ENCODE results near the gene RAB3B. TPM values are rescaled to one million over a fixed set of nuclear protein-coding genes. Genes with fewer than 3 reads are reported as not detected.
A peak's percentile ranks its signal among the peaks of the same experiment; 100 is the strongest.
"Not testable (repeated sequence)": the region's sequence is repeated elsewhere in the genome, so short reads cannot be mapped to it uniquely, and the experiment has no call there.

RAB3B gene
- total RNA-seq, 2 donors from 2014 or later, result 0.04 TPM; not detected in 1

- no peaks in the 10 kb centered on the region for H3K27me3 ChIP-seq
Measured at GRCh38 chr1:51899022-51899421, 91.5 kb downstream of the RAB3B start.

GRCh38 chr1:51898090-51898734 is 92.3 kb downstream of the RAB3B start:
- H3K4me3 ChIP-seq, result no peak overlapping the region
- H3K27ac ChIP-seq, result no peak overlapping the region
- H3K27me3 ChIP-seq, result no peaks in the 10 kb centered on the region
- no peaks in the 10 kb centered on the region for H3K4me1 ChIP-seq
- H3K9me3 ChIP-seq, result no peaks in the 10 kb centered on the region
- no peak for TF ChIP-seq CTCF (IDR thresholded peaks at IDR 0.05)
- H3K36me3 ChIP-seq, result no peaks in the 10 kb centered on the region
- no peak for DNase-seq (ENCODE audit: low spot score)

More at GRCh38 chr1:51899022-51899421, 91.5 kb downstream of the RAB3B start:
- no peak overlapping the region for H3K27ac ChIP-seq
- DNase-seq (ENCODE audit: low spot score), result no peak
- no peaks in the 10 kb centered on the region for H3K36me3 ChIP-seq
- no peaks in the 10 kb centered on the region for H3K4me1 ChIP-seq
- no peaks in the 10 kb centered on the region for H3K9me3 ChIP-seq
- no peak for TF ChIP-seq CTCF (IDR thresholded peaks at IDR 0.05)
- no peak overlapping the region for H3K4me3 ChIP-seq

GRCh38 chr1:51897699-51898031 is 92.8 kb downstream of the RAB3B start:
- Histone ChIP-seq H3K9me3 (no peaks in the 10 kb centered on the region), H3K36me3 (no peaks in the 10 kb centered on the region), H3K4me3 (no peak overlapping the region), H3K4me1 (no peaks in the 10 kb centered on the region), H3K27ac (no peak overlapping the region), H3K27me3 (no peaks in the 10 kb centered on the region)
- no peak for DNase-seq (ENCODE audit: low spot score)
- TF ChIP-seq CTCF (IDR thresholded peaks at IDR 0.05), result no peak

GRCh38 chr1:51894748-51895147 is 95.8 kb downstream of the RAB3B start:
- not testable (repeated sequence) for H3K27me3 ChIP-seq; H3K36me3 ChIP-seq; H3K27ac ChIP-seq; DNase-seq (ENCODE audit: low spot score); H3K9me3 ChIP-seq; H3K4me3 ChIP-seq; H3K4me1 ChIP-seq

GRCh38 chr1:51878616-51879336 is 111.7 kb downstream of the RAB3B start, which contains the start of gene NRDC:
TSS of gene NRDC (minus strand) at chr1:51878727. CDS start at chr1:51878615, 112 bp downstream.
- Histone ChIP-seq H3K4me1 (peaks cover 0 to 40% of the 10 kb centered on the region in 2 donors), H3K9me3 (no peaks in the 10 kb centered on the region), H3K27ac (peak within 1 kb of the TSS; percentile 95 to 97), H3K27me3 (no peaks in the 10 kb centered on the region), H3K4me3 (peak within 1 kb of the TSS; percentile 88 to 92), H3K36me3 (no peaks in the 10 kb centered on the region)
- no peak for TF ChIP-seq CTCF (IDR thresholded peaks at IDR 0.05)
- DNase-seq (ENCODE audit: low spot score), result peak; percentile 100

- Histone ChIP-seq H3K27me3 (no peaks in the 10 kb centered on the region), H3K27ac (peak overlapping the region; percentile 95 to 97), H3K36me3 (no peaks in the 10 kb centered on the region), H3K9me3 (no peaks in the 10 kb centered on the region), H3K4me3 (peak overlapping the region; percentile 88 to 92), H3K4me1 (peaks cover 0 to 40% of the 10 kb centered on the region in 2 donors)
- DNase-seq (ENCODE audit: low spot score), result no peak
- TF ChIP-seq CTCF (IDR thresholded peaks at IDR 0.05), result no peak
Measured at GRCh38 chr1:51878308-51878615, 112.2 kb downstream of the RAB3B start.
